GM12878 (cell line): ENCODE data around the gene ZBTB49. TPM values are rescaled to one million over a fixed set of nuclear protein-coding genes. Genes with fewer than 3 reads are reported as not detected.

ENCODE experiments used
- BCL11A ChIP-seq: IDR thresholded peaks from 2 replicates; pipeline ENCODE4 v1.6.1; 2011; ENCODE audit warnings: low read depth, low read length
- BCL3 ChIP-seq: IDR thresholded peaks from 2 replicates; pipeline ENCODE4 v1.6.1; 2011; ENCODE audit warnings: borderline replicate concordance, low read depth, mild to moderate bottlenecking, moderate library complexity, low read length; ENCODE audit not compliant: insufficient read depth, poor library complexity, severe bottlenecking
- BHLHE40 ChIP-seq, 2 experiments: fragments of 450-650 bp in 1 of 2; IDR thresholded peaks; 2 replicates each; pipeline ENCODE4 v1.6.1; 2011 to 2017; ENCODE audit warnings: low read depth in 2 of 2, borderline replicate concordance in 1 of 2, improper control_type of control experiment in 1 of 2, low read length in 1 of 2, mild to moderate bottlenecking in 1 of 2
- EGR1 ChIP-seq, 2 experiments: IDR thresholded peaks; 1 replicate in 1 of 2; 2 replicates in 1 of 2; pipeline ENCODE4 v1.6.1; 2011 to 2012; ENCODE audit warnings: low read depth in 2 of 2, low read length in 2 of 2, borderline replicate concordance in 1 of 2, mild to moderate bottlenecking in 1 of 2, moderate library complexity in 1 of 2
- HDAC2 ChIP-seq: fragments of 200-600 bp; sonication (generic); IDR thresholded peaks from 2 replicates; pipeline ENCODE4 v1.6.1; 2017
- IRF3 ChIP-seq: fragments of 450-650 bp; IDR thresholded peaks from 2 replicates; pipeline ENCODE4 v1.6.1; 2014; ENCODE audit warnings: mild to moderate bottlenecking
- JUNB ChIP-seq: IDR thresholded peaks from 2 replicates; pipeline ENCODE4 v1.6.1; 2016; ENCODE audit warnings: antibody characterized with exemption, mild to moderate bottlenecking
- KLF5 ChIP-seq: fragments of 450-650 bp; IDR thresholded peaks from 2 replicates; pipeline ENCODE4 v1.6.1; 2014; ENCODE audit warnings: mild to moderate bottlenecking; ENCODE audit not compliant: partially characterized antibody
- MEF2A ChIP-seq: IDR thresholded peaks from 2 replicates; pipeline ENCODE4 v1.6.1; 2011; ENCODE audit warnings: low read depth, mild to moderate bottlenecking, low read length, moderate library complexity; ENCODE audit not compliant: insufficient read depth
- MEF2B ChIP-seq: fragments of 450-650 bp; IDR thresholded peaks from 2 replicates; pipeline ENCODE4 v1.6.1; 2018; ENCODE audit warnings: mild to moderate bottlenecking, moderate library complexity; ENCODE audit not compliant: partially characterized antibody, poor library complexity, severe bottlenecking
- PAX8 ChIP-seq: fragments of 450-650 bp; IDR thresholded peaks from 2 replicates; pipeline ENCODE4 v1.6.1; 2017; ENCODE audit warnings: mild to moderate bottlenecking, moderate library complexity
- SIN3A ChIP-seq: IDR thresholded peaks from 2 replicates; pipeline ENCODE4 v1.6.1; 2012; ENCODE audit warnings: low read depth, low read length, improper control_type of control experiment
- SPI1 ChIP-seq: IDR thresholded peaks from 2 replicates; pipeline ENCODE4 v1.6.1; 2011; ENCODE audit warnings: low read depth, mild to moderate bottlenecking, low read length, moderate library complexity, borderline replicate concordance; ENCODE audit not compliant: insufficient read depth
- TCF7 ChIP-seq: IDR thresholded peaks from 2 replicates; pipeline ENCODE4 v1.6.1; 2014; ENCODE audit warnings: antibody characterized with exemption, borderline replicate concordance
- WRNIP1 ChIP-seq: IDR thresholded peaks from 2 replicates; pipeline ENCODE4 v1.6.1; 2011; ENCODE audit warnings: low read depth, low read length, improper control_type of control experiment, borderline replicate concordance
- ZNF217 ChIP-seq: fragments of 450-650 bp; IDR thresholded peaks from 2 replicates; pipeline ENCODE4 v1.6.1; 2017; ENCODE audit warnings: antibody characterized with exemption, mild to moderate bottlenecking
- polyA plus RNA-seq, 11 experiments: library from polyadenylated mRNA; depleted of rRNA in 4 of 11; unstranded in 6 of 11; stranded (reverse) in 5 of 11; fragments of >200 nt; fragmentation: Nextera tagmentation in 4 of 11; fragmentation: Illumina TruSeq in 1 of 11; extraction: Ambion mirVana in 4 of 11; extraction: Trizol in 1 of 11; gene quantifications; 1 replicate in 1 of 11; 2 replicates in 10 of 11; pipeline versions ENCODE4 v1.2.1 to v1.2.3, GENCODE V29; 2011 to 2016; ENCODE audit warnings: inconsistent platforms in 2 of 11, missing spikeins in 2 of 11, low read depth in 1 of 11
- total RNA-seq, 4 experiments: library from RNA; depleted of rRNA in 3 of 4; stranded (reverse); fragments of >200 nt in 3 of 4; fragmentation: Illumina TruSeq in 1 of 4; extraction: Trizol in 1 of 4; gene quantifications; 2 replicates each; pipeline versions ENCODE4 v1.2.1 to v1.2.3, GENCODE V29; 2013 to 2021
- TF ChIP-seq, protein P1 (sequence below): fragments of 450-650 bp; IDR thresholded peaks from 2 replicates; pipeline ENCODE4 v1.6.1; 2016; ENCODE audit warnings: mild to moderate bottlenecking
- TF ChIP-seq, protein P2 (sequence below): fragments of 450-650 bp; IDR thresholded peaks from 2 replicates; pipeline ENCODE4 v1.6.1; 2017; ENCODE audit warnings: mild to moderate bottlenecking, low read depth, inconsistent platforms; ENCODE audit not compliant: poor library complexity, severe bottlenecking
- TF ChIP-seq, protein P3 (sequence below): IDR thresholded peaks from 2 replicates; pipeline ENCODE4 v1.6.1; 2011; ENCODE audit warnings: low read depth, low read length, improper control_type of control experiment, borderline replicate concordance

ZBTB49 gene
- total and polyA plus RNA-seq, 10 of the 15 experiments (the other 5 are each of a cell fraction or from before 2014, with no cell fraction given) = 0.37 to 4.8 (median 4.1) TPM

DNA sequence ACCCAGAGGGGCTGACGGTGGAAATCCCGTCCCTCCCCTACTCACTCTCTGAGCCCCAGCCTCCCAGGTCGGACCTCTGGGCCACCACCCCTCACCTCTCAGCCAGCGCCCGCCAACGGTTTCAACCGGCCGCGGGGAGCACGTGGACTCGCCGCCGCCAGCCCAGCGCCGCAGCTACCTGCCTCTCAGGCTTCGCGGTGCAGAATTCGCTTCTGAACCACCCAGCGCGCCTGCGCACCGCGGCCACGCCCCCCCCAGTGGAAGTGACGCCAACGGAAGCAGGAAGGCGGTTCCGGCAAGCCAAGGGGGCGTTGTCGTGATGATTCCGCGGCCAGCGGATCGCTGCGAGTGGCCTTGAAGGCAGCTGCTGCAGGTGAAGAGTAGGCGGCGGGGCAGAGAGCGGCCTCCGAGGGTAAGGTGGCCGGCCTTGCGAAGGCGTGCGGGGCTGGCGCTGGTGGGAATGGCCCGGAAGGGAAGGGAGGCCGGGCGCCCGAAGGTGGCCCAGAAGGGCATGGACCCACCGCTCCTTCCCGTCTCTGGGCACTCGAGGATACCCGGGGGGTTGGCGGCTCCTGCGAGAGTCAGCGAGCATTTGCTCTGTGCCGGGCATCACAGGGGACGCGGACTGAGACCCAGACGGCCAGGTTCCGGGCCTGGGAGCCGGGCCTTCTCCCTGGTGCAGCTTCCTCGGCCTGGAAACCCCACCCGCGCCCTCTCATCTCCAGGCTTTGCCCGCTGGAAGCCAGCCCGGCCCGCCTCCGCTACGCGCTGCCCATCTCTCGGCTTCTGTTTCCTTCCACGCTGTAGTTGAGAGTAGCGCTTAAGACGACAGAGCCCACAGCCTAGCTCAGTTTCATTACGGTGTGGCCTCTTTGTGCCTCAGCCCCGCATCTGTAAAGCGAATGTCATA, at the start of gene ZBTB49, which contains the start of gene LYAR (continued):
- TF ChIP-seq EGR1 (IDR thresholded peaks at IDR 0.05; ENCODE audit: borderline replicate concordance in 1 of 2, low read depth in 2 of 2, low read length in 2 of 2) (no peak), KLF5 (peak; percentile 50), TCF7 (no peak), WRNIP1 (no peak), IRF3 (no peak), BCL3 (no peak), JUNB (no peak), PAX8 (no peak), BHLHE40 (IDR thresholded peaks at IDR 0.05; ENCODE audit: borderline replicate concordance in 1 of 2, low read depth in 2 of 2, low read length in 1 of 2) (peak; percentile 18 to 64; a peak in 2 of 4 replicates), SIN3A (peak; percentile 96), MEF2B (no peak), BCL11A (no peak), MEF2A (no peak), HDAC2 (no peak), SPI1 (0 out of 2 replicates have a peak, but pooled peaks have one; percentile 1), ZNF217 (no peak)
- TF ChIP-seq, protein P1, sequence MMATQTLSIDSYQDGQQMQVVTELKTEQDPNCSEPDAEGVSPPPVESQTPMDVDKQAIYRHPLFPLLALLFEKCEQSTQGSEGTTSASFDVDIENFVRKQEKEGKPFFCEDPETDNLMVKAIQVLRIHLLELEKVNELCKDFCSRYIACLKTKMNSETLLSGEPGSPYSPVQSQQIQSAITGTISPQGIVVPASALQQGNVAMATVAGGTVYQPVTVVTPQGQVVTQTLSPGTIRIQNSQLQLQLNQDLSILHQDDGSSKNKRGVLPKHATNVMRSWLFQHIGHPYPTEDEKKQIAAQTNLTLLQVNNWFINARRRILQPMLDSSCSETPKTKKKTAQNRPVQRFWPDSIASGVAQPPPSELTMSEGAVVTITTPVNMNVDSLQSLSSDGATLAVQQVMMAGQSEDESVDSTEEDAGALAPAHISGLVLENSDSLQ = peak; percentile 82
- TF ChIP-seq, protein P2, sequence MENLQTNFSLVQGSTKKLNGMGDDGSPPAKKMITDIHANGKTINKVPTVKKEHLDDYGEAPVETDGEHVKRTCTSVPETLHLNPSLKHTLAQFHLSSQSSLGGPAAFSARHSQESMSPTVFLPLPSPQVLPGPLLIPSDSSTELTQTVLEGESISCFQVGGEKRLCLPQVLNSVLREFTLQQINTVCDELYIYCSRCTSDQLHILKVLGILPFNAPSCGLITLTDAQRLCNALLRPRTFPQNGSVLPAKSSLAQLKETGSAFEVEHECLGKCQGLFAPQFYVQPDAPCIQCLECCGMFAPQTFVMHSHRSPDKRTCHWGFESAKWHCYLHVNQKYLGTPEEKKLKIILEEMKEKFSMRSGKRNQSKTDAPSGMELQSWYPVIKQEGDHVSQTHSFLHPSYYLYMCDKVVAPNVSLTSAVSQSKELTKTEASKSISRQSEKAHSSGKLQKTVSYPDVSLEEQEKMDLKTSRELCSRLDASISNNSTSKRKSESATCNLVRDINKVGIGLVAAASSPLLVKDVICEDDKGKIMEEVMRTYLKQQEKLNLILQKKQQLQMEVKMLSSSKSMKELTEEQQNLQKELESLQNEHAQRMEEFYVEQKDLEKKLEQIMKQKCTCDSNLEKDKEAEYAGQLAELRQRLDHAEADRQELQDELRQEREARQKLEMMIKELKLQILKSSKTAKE = no peak
- TF ChIP-seq, protein P3, sequence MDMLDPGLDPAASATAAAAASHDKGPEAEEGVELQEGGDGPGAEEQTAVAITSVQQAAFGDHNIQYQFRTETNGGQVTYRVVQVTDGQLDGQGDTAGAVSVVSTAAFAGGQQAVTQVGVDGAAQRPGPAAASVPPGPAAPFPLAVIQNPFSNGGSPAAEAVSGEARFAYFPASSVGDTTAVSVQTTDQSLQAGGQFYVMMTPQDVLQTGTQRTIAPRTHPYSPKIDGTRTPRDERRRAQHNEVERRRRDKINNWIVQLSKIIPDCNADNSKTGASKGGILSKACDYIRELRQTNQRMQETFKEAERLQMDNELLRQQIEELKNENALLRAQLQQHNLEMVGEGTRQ = peak; percentile 31
